RWPE1 (cell line): ENCODE measurements around the gene GPR146.

Experiments used
- CTCF ChIA-PET: fragments of 350-600 bp; sonication (Branson Sonifier 250); formaldehyde crosslinking; extraction: SDS; loops from one replicate; lab custom pipeline; 2021; lab: Yijun Ruan, JAX
- POLR2A ChIA-PET: fragments of 400-600 bp; formaldehyde crosslinking; extraction: SDS; loops from one replicate; lab custom pipeline; 2020; ENCODE audit warnings: antibody characterized with exemption; ENCODE audit not compliant: low non-redundant PET; lab: Yijun Ruan, JAX
- DNase-seq: peaks from one replicate; pipeline ENCODE4 v3.0.0; 2012; ENCODE audit warnings: low spot score
- H3K27ac ChIP-seq: fragments of 450-650 bp; 2 replicates; pipeline ENCODE4 v1.5.1; 2017
- CTCF ChIP-seq: fragments of 450-650 bp; conservative IDR thresholded peaks from 2 replicates; pipeline ENCODE4 v1.5.1; 2017; ENCODE audit warnings: low read depth, mild to moderate bottlenecking

Gene GPR146

GRCh38 chr7:1040790-1041189, 3.6 kb upstream of the GPR146 start:
- no peak for TF ChIP-seq CTCF
- H3K27ac ChIP-seq = no peak overlapping the region
- DNase-seq = no peak
- ChIA-PET POLR2A (no interaction called here), CTCF (interaction anchor here (0.6 to 2.4 kb wide), 4 partner anchors 25 to 1334 kb away, joined by 3 to 11 read pairs (median 4); no protein-coding TSS in a partner anchor)

GRCh38 chr7:1041551-1042491, 2.5 kb upstream of the GPR146 start:
- peak overlapping the region; percentile 88 for H3K27ac ChIP-seq
- CTCF ChIA-PET = interaction anchor here (2.4 kb wide), 1 partner anchor 49 kb away, joined by 11 read pairs; no protein-coding TSS in a partner anchor
- POLR2A ChIA-PET = interaction anchor here (0.6 kb wide), 1 partner anchor 15 kb away, joined by 4 read pairs; no protein-coding TSS in a partner anchor
- no peak for DNase-seq
- TF ChIP-seq CTCF = no peak

GRCh38 chr7:1042492-1042833, 1.9 kb upstream of the GPR146 start:
- no peak for TF ChIP-seq CTCF
- H3K27ac ChIP-seq = peak overlapping the region; percentile 88
- ChIA-PET CTCF (interaction anchor here (2.4 kb wide), 1 partner anchor 50 kb away, joined by 11 read pairs; no protein-coding TSS in a partner anchor), POLR2A (interaction anchor here (0.6 kb wide), 1 partner anchor 15 kb away, joined by 4 read pairs; no protein-coding TSS in a partner anchor)
- no peak for DNase-seq

GRCh38 chr7:1043552-1044188, 676 bp upstream of the GPR146 start:
- POLR2A ChIA-PET = no interaction called here
- H3K27ac ChIP-seq = peak overlapping the region; percentile 88
- CTCF ChIA-PET = no interaction called here
- TF ChIP-seq CTCF = no peak
- no peak for DNase-seq

DNA sequence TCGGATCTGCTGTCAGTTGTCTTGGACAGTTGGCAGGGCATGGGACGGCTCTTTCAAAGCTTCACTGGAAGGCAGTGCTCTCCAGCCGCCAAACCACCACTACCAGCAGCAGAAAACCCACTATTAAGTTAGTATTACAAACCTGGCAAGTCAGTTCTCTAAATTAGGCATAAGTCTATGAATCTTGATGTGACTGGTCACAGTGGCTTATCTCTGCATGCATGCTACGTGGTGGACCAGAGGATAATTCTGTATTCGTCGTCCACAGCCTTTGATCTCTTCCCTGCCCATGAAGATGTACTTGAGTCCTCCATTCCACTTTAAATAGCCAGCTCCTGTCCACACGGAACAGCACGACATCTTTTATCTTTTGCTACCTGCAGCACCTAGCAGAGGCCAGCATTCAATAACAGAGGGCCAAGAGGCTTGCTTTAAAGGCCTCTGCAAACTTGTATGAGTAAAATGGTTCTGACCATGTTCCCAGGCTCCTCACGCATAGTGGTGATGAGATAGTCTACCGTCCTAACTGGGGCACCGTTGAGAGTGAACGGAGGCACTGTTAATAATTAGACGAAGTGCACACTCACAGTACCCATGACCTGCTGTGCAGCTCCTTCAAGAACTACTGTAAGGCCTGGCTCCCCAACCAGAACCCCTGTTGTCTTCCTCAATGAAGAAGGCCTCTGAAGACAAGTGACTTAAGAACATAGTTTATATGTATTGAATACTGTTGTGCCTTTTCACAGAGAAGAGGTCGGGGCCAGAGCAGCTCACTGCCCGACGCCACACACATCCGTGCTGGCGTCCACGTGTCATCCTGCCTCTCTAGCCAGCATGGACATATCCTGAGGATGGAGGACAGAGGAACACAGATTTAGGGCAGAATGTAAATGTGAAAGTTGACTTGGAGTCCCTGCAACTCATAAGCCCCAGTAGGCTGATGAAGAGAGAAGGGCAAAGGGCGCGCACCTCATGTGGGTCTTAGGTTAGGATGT, 1.0 kb downstream of the GPR146 start:
- H3K27ac ChIP-seq = peak overlapping the region; percentile 88
- DNase-seq = no peak

More for the DNA sequence above, 1.0 kb downstream of the GPR146 start:
- TF ChIP-seq CTCF = no peak; the same call in 1 of the 2 replicates
- CTCF ChIA-PET = interaction anchor here (0.6 to 1.4 kb wide), 7 partner anchors 8 to 132 kb away, joined by 3 to 13 read pairs (median 3); no protein-coding TSS in a partner anchor
- POLR2A ChIA-PET = no interaction called here
